Caco-2 (cell line): Measurements from ENCODE around the gene COMMD2. TPM values are rescaled to one million over a fixed set of nuclear protein-coding genes. Genes with fewer than 3 reads are reported as not detected.

Experiments
- BruUV-seq: library from RNA; stranded (reverse); fragments of 400-500 nt; replicated peaks from 2 replicates; lab custom pipeline; 2021; lab: Mats Ljungman, UMichigan
- CTCF ChIA-PET: fragments of 300-600 bp; sonication (Branson Sonifier 250); formaldehyde crosslinking; loops from one replicate; lab custom pipeline; 2022; ENCODE audit warnings: antibody characterized with exemption; lab: Charles Lee
- POLR2A ChIA-PET: fragments of 300-600 bp; sonication (Branson Sonifier 250); formaldehyde crosslinking; loops from one replicate; lab custom pipeline; 2022; ENCODE audit warnings: antibody characterized with exemption; lab: Charles Lee
- DNase-seq, 2 experiments: peaks; one replicate each; pipeline versions ENCODE4 v3.0.0 to v3.0.0-alpha.2; 2020 to 2022
- H3K27me3 ChIP-seq: replicated peaks from 2 replicates; pipeline ENCODE4 v1.6.0; 2011; ENCODE audit warnings: low read length; ENCODE audit not compliant: control insufficient read depth, insufficient read depth
- H3K36me3 ChIP-seq: 2 replicates; pipeline ENCODE4 v1.5.1; 2011; ENCODE audit warnings: low read length; ENCODE audit not compliant: control insufficient read depth, insufficient read depth
- H3K4me1 ChIP-seq: fragments of 250-450 bp; sonication (Bioruptor Pico); 2 replicates; pipeline ENCODE4 v1.5.1; 2020; ENCODE audit warnings: mild to moderate bottlenecking
- H3K4me3 ChIP-seq: 2 replicates; pipeline ENCODE4 v1.5.1; 2011; ENCODE audit warnings: low read depth, mild to moderate bottlenecking, control low read depth, low read length
- H3K9me3 ChIP-seq: fragments of 250-450 bp; sonication (Bioruptor Pico); 2 replicates; pipeline ENCODE4 v1.5.1; 2020; ENCODE audit warnings: mild to moderate bottlenecking, moderate library complexity
- H3K27ac Mint-ChIP-seq: one replicate; pipeline ENCODE4 v1.8.0; 2022; ENCODE audit warnings: mixed read lengths; ENCODE audit not compliant: unreplicated experiment
- H3K27me3 Mint-ChIP-seq: one replicate; pipeline ENCODE4 v1.8.0; 2022; ENCODE audit warnings: mixed read lengths; ENCODE audit not compliant: insufficient read depth, unreplicated experiment
- H3K36me3 Mint-ChIP-seq: one replicate; pipeline ENCODE4 v1.8.0; 2022; ENCODE audit warnings: mild to moderate bottlenecking, mixed read lengths; ENCODE audit not compliant: insufficient read depth, unreplicated experiment
- H3K4me1 Mint-ChIP-seq: one replicate; pipeline ENCODE4 v1.8.0; 2022; ENCODE audit warnings: low read depth, mixed read lengths; ENCODE audit not compliant: unreplicated experiment
- H3K4me3 Mint-ChIP-seq: one replicate; pipeline ENCODE4 v1.8.0; 2022; ENCODE audit warnings: mild to moderate bottlenecking, moderate library complexity, mixed read lengths; ENCODE audit not compliant: unreplicated experiment
- H3K9me3 Mint-ChIP-seq: one replicate; pipeline ENCODE4 v1.8.0; 2022; ENCODE audit warnings: mixed read lengths; ENCODE audit not compliant: unreplicated experiment
- CTCF ChIP-seq, 2 experiments: fragments of 200-600 bp in 1 of 2; IDR thresholded peaks; 1 replicate in 1 of 2; 2 replicates in 1 of 2; pipeline versions ENCODE4 v1.5.1 to v1.8.0; 2011 to 2022; ENCODE audit warnings: antibody characterized with exemption in 1 of 2, control low read depth in 1 of 2, inconsistent platforms in 1 of 2, low read depth in 1 of 2, low read length in 1 of 2, mild to moderate bottlenecking in 1 of 2, moderate library complexity in 1 of 2; ENCODE audit not compliant: insufficient read depth in 1 of 2, severe bottlenecking in 1 of 2, unreplicated experiment in 1 of 2
- intact Hi-C: fragments of 100-400 bp; cut with micrococcal nuclease; formaldehyde crosslinking; loops from one replicate; pipeline ENCODE4 v1.10.0; 2022; ENCODE audit not compliant: unreplicated experiment
- total RNA-seq: library from RNA; stranded (reverse); gene quantifications from 2 replicates; pipeline ENCODE4 v1.2.3, GENCODE V29; 2022

Gene COMMD2
- total RNA-seq, 1 experiment from 2014 or later: 42.6 TPM

- DNase-seq: no peak
- H3K4me1 Mint-ChIP-seq: no peaks in the 10 kb centered on the region
- BruUV-seq: no TSS peak
Measured at GRCh38 chr3:149736175-149736952, 15.9 kb downstream of the COMMD2 start.

GRCh38 chr3:149732234-149732633, 20.1 kb downstream of the COMMD2 start:
- intact Hi-C loops: no loop called here
- no peaks in the 10 kb centered on the region for H3K4me1 Mint-ChIP-seq
- Histone ChIP-seq H3K4me3 (no peak overlapping the region), H3K4me1 (peaks cover 9% of the 10 kb centered on the region), H3K27me3 (no peaks in the 10 kb centered on the region), H3K9me3 (no peaks in the 10 kb centered on the region), H3K36me3 (no peaks in the 10 kb centered on the region)
- H3K36me3 Mint-ChIP-seq: no peaks in the 10 kb centered on the region
- no peak overlapping the region for H3K27ac Mint-ChIP-seq
- BruUV-seq: no TSS peak
- no peaks in the 10 kb centered on the region for H3K9me3 Mint-ChIP-seq
- CTCF ChIA-PET: no interaction called here
- H3K4me3 Mint-ChIP-seq: no peak overlapping the region
- no peaks in the 10 kb centered on the region for H3K27me3 Mint-ChIP-seq
- POLR2A ChIA-PET: no interaction called here
- no peak for DNase-seq
- no peak for TF ChIP-seq CTCF (IDR thresholded peaks at IDR 0.05; ENCODE audit: insufficient read depth in 1 of 2, low read depth in 1 of 2, low read length in 1 of 2, severe bottlenecking in 1 of 2, unreplicated experiment in 1 of 2)

More at GRCh38 chr3:149736175-149736952, 15.9 kb downstream of the COMMD2 start:
- no peak for TF ChIP-seq CTCF (IDR thresholded peaks at IDR 0.05; ENCODE audit: insufficient read depth in 1 of 2, low read depth in 1 of 2, low read length in 1 of 2, severe bottlenecking in 1 of 2, unreplicated experiment in 1 of 2)
- H3K36me3 ChIP-seq: no peaks in the 10 kb centered on the region; the same call in 1 of the 2 replicates
- intact Hi-C loops: no loop called here
- H3K9me3 Mint-ChIP-seq: no peaks in the 10 kb centered on the region
- H3K9me3 ChIP-seq: no peaks in the 10 kb centered on the region
- peaks cover 9% of the 10 kb centered on the region for H3K4me1 ChIP-seq
- no peak overlapping the region for H3K4me3 ChIP-seq
- H3K36me3 Mint-ChIP-seq: peaks cover 2% of the 10 kb centered on the region
- no peaks in the 10 kb centered on the region for H3K27me3 ChIP-seq
- POLR2A ChIA-PET: no interaction called here
- no peaks in the 10 kb centered on the region for H3K27me3 Mint-ChIP-seq
- H3K4me3 Mint-ChIP-seq: no peak overlapping the region
- CTCF ChIA-PET: no interaction called here
- no peak overlapping the region for H3K27ac Mint-ChIP-seq

GRCh38 chr3:149727656-149728055, 24.6 kb downstream of the COMMD2 start:
- ChIA-PET POLR2A (no interaction called here), CTCF (no interaction called here)
- no peak overlapping the region for H3K4me3 Mint-ChIP-seq
- no peak for DNase-seq
- H3K27me3 Mint-ChIP-seq: no peaks in the 10 kb centered on the region
- peaks cover 3% of the 10 kb centered on the region for H3K9me3 Mint-ChIP-seq
- no peak overlapping the region for H3K27ac Mint-ChIP-seq
- intact Hi-C loops: no loop called here
- no TSS peak for BruUV-seq
- Histone ChIP-seq H3K36me3 (no peaks in the 10 kb centered on the region), H3K4me3 (no peak overlapping the region), H3K27me3 (no peaks in the 10 kb centered on the region), H3K4me1 (no peaks in the 10 kb centered on the region), H3K9me3 (no peaks in the 10 kb centered on the region)
- TF ChIP-seq CTCF (IDR thresholded peaks at IDR 0.05; ENCODE audit: insufficient read depth in 1 of 2, low read depth in 1 of 2, low read length in 1 of 2, severe bottlenecking in 1 of 2, unreplicated experiment in 1 of 2): no peak
- H3K36me3 Mint-ChIP-seq: no peaks in the 10 kb centered on the region
- no peaks in the 10 kb centered on the region for H3K4me1 Mint-ChIP-seq
